GM12878 (cell line): ENCODE data around the gene MAP3K5. TPM values are rescaled to one million over a fixed set of nuclear protein-coding genes. Genes with fewer than 3 reads are reported as not detected.
A peak's percentile ranks its signal among the peaks of the same experiment; 100 is the strongest.

Source experiments
- ATAC-seq: fragments of 200-7000 bp; cut with Tn5 transposase; 3 replicates; pipeline ENCODE4 v1.9.1; 2020; ENCODE audit warnings: mild to moderate bottlenecking, moderate library complexity
- BruUV-seq: library from RNA; stranded (reverse); fragments of 400-500 nt; replicated peaks from 2 replicates; lab custom pipeline; 2021; lab: Mats Ljungman, UMichigan
- CTCF ChIA-PET: fragments of 300-600 bp; sonication (Branson Sonifier 250); formaldehyde crosslinking; extraction: SDS; loops from one replicate; lab custom pipeline; 2021; ENCODE audit warnings: inconsistent platforms; lab: Yijun Ruan, JAX
- POLR2A ChIA-PET: fragments of 350-600 bp; formaldehyde crosslinking; extraction: SDS; loops from one replicate; lab custom pipeline; 2021; ENCODE audit warnings: inconsistent platforms; lab: Charles Lee
- RAD21 ChIA-PET: fragments of 300-600 bp; sonication (Branson Sonifier 250); formaldehyde crosslinking; loops from one replicate; lab custom pipeline; 2023; ENCODE audit warnings: antibody characterized with exemption; ENCODE audit not compliant: unreplicated experiment; lab: Charles Lee
- SMC1A ChIA-PET: fragments of 300-600 bp; sonication (Branson Sonifier 250); formaldehyde crosslinking; loops from one replicate; lab custom pipeline; 2023; ENCODE audit not compliant: unreplicated experiment, uncharacterized antibody; lab: Charles Lee
- DNase-seq: peaks from one replicate; pipeline ENCODE4 v3.0.0-alpha.2; 2011; ENCODE audit warnings: low read depth, low spot score
- FAIRE-seq: peaks from 3 replicates; lab custom pipeline; 2011; peaks lifted over from hg19 to GRCh38; lab: Jason Lieb, UNC
- H2AFZ ChIP-seq: 2 replicates; pipeline ENCODE4 v1.6.0; 2011; ENCODE audit warnings: low read depth, low read length, control low read depth; ENCODE audit not compliant: control insufficient read depth
- H3K27ac ChIP-seq: 2 replicates; pipeline ENCODE4 v1.5.1; 2011; ENCODE audit warnings: control low read depth; ENCODE audit not compliant: control insufficient read depth, insufficient read depth
- H3K27me3 ChIP-seq, 2 experiments: replicated peaks in 1 of 2; 2 replicates each; pipeline versions ENCODE4 v1.6.0 to v1.6.1; 2011; ENCODE audit warnings: low read length in 1 of 2; ENCODE audit not compliant: control insufficient read depth in 2 of 2, insufficient read depth in 2 of 2
- H3K36me3 ChIP-seq, 2 experiments: 2 replicates each; pipeline ENCODE4 v1.5.1; 2011; ENCODE audit warnings: low read length in 1 of 2; ENCODE audit not compliant: control insufficient read depth in 2 of 2, insufficient read depth in 2 of 2
- H3K4me1 ChIP-seq: 2 replicates; pipeline ENCODE4 v1.6.1; 2011; ENCODE audit warnings: mild to moderate bottlenecking, low read length, moderate library complexity, mixed read lengths; ENCODE audit not compliant: control insufficient read depth, insufficient read depth
- H3K4me2 ChIP-seq: 2 replicates; pipeline ENCODE4 v1.6.0; 2011; ENCODE audit warnings: control low read depth; ENCODE audit not compliant: control insufficient read depth, insufficient read depth
- H3K4me3 ChIP-seq: fragments of 200-600 bp; sonication (generic); 2 replicates; pipeline ENCODE4 v1.5.1; 2016
- H3K79me2 ChIP-seq: 2 replicates; pipeline ENCODE4 v1.6.0; 2011; ENCODE audit warnings: low read length; ENCODE audit not compliant: control insufficient read depth, insufficient read depth
- H3K9ac ChIP-seq: 2 replicates; pipeline ENCODE4 v1.8.0; 2011; ENCODE audit warnings: low read length, control low read depth, mixed read lengths; ENCODE audit not compliant: control insufficient read depth, insufficient read depth
- H3K9me3 ChIP-seq: replicated peaks from 3 replicates; pipeline ENCODE4 v1.5.1; 2011; ENCODE audit warnings: mild to moderate bottlenecking, low read length; ENCODE audit not compliant: control insufficient read depth, insufficient read depth
- H4K20me1 ChIP-seq: 2 replicates; pipeline ENCODE4 v1.6.0; 2011; ENCODE audit not compliant: control insufficient read depth, insufficient read depth
- BCL3 ChIP-seq: IDR thresholded peaks from 2 replicates; pipeline ENCODE4 v1.6.1; 2011; ENCODE audit warnings: borderline replicate concordance, low read depth, mild to moderate bottlenecking, moderate library complexity, low read length; ENCODE audit not compliant: insufficient read depth, poor library complexity, severe bottlenecking
- EZH2 ChIP-seq: IDR thresholded peaks from 2 replicates; pipeline ENCODE4 v1.6.1; 2012; ENCODE audit warnings: low read depth, mild to moderate bottlenecking, control low read depth, inconsistent platforms, low read length, borderline replicate concordance; ENCODE audit not compliant: control insufficient read depth
- JUND ChIP-seq: IDR thresholded peaks from 2 replicates; pipeline ENCODE4 v1.6.1; 2012; ENCODE audit warnings: low read depth, mild to moderate bottlenecking, low read length, improper control_type of control experiment, moderate library complexity
- MTA2 ChIP-seq: fragments of 450-650 bp; IDR thresholded peaks from 2 replicates; pipeline ENCODE4 v1.6.1; 2016; ENCODE audit warnings: low read depth, mild to moderate bottlenecking, moderate library complexity
- MXI1 ChIP-seq: fragments of 150-350 bp; IDR thresholded peaks from 2 replicates; pipeline ENCODE4 v1.6.1; 2011; ENCODE audit warnings: low read depth, mild to moderate bottlenecking, inconsistent platforms, low read length, improper control_type of control experiment
- NR2F1 ChIP-seq: fragments of 450-650 bp; conservative IDR thresholded peaks from 2 replicates; pipeline ENCODE4 v1.6.1; 2017; ENCODE audit warnings: mild to moderate bottlenecking
- PML ChIP-seq: IDR thresholded peaks from 2 replicates; pipeline ENCODE4 v1.6.1; 2012; ENCODE audit warnings: low read length, inconsistent platforms
- POLR2AphosphoS2 ChIP-seq: IDR thresholded peaks from 2 replicates; pipeline ENCODE4 v1.6.1; 2011; ENCODE audit warnings: low read depth, mild to moderate bottlenecking, low read length, improper control_type of control experiment, moderate library complexity
- WGBS: methylation state at CpG from one replicate; pipeline ENCODE4 v1.1.6; 2016; ENCODE audit warnings: low lambda C conversion rate; ENCODE audit not compliant: insufficient replicate concordance, insufficient coverage; ENCODE audit errors: missing lambda C conversion rate; 5-methylcytosine and 5-hydroxymethylcytosine counted together
- in situ Hi-C: fragments of 300-500 bp; cut with MboI; formaldehyde crosslinking; loops from 9 replicates; pipeline ENCODE4 v1.14.3; 2018; ENCODE audit warnings: mixed read lengths
- intact Hi-C: fragments of 100-400 bp; cut with micrococcal nuclease; formaldehyde crosslinking; loops from one replicate; pipeline ENCODE4 v1.14.2; 2022; ENCODE audit not compliant: unreplicated experiment
- polyA plus RNA-seq, 11 experiments: library from polyadenylated mRNA; depleted of rRNA in 4 of 11; unstranded in 6 of 11; stranded (reverse) in 5 of 11; fragments of >200 nt; fragmentation: Nextera tagmentation in 4 of 11; fragmentation: Illumina TruSeq in 1 of 11; extraction: Ambion mirVana in 4 of 11; extraction: Trizol in 1 of 11; gene quantifications; 1 replicate in 1 of 11; 2 replicates in 10 of 11; pipeline versions ENCODE4 v1.2.1 to v1.2.3, GENCODE V29; 2011 to 2016; ENCODE audit warnings: inconsistent platforms in 2 of 11, missing spikeins in 2 of 11, low read depth in 1 of 11
- total RNA-seq, 4 experiments: library from RNA; depleted of rRNA in 3 of 4; stranded (reverse); fragments of >200 nt in 3 of 4; fragmentation: Illumina TruSeq in 1 of 4; extraction: Trizol in 1 of 4; gene quantifications; 2 replicates each; pipeline versions ENCODE4 v1.2.1 to v1.2.3, GENCODE V29; 2013 to 2021

MAP3K5 gene
- total and polyA plus RNA-seq, 10 of the 15 experiments (the other 5 are each of a cell fraction or from before 2014, with no cell fraction given) = 5.4 to 34.3 (median 26.4) TPM

GRCh38 chr6:136696783-136697364 is 95.4 kb downstream of the MAP3K5 start (continued):
- TF ChIP-seq POLR2AphosphoS2 (no peak), NR2F1 (no peak), EZH2 (no peak), BCL3 (no peak), JUND (no peak)
- TF ChIP-seq, all 136 proteins: peak for 0

- WGBS = 95% methylated on average over 2 of the region's 2 CpGs
- no peak overlapping the region for H3K4me3 ChIP-seq
- DNase-seq (no peak), ATAC-seq (no peak), FAIRE-seq (peak; percentile 47)
- ChIA-PET POLR2A (no interaction called here), SMC1A (interaction anchor here (1.0 to 1.6 kb wide), 6 partner anchors 52 to 96 kb away, joined by 3 to 7 read pairs (median 3); partner anchors contain the start of gene MAP3K5), CTCF (interaction anchor here (1.0 to 1.3 kb wide), 2 partner anchors 10 to 52 kb away, joined by 4 to 5 read pairs; no protein-coding TSS in a partner anchor), RAD21 (interaction anchor here (3.4 kb wide), 1 partner anchor 96 kb away, joined by 10 read pairs; the partner anchor contains the start of gene MAP3K5)
- no TSS peak for BruUV-seq
- H3K27me3 ChIP-seq = no peaks in the 10 kb centered on the region
- H3K27ac ChIP-seq = no peak overlapping the region
- H3K9me3 ChIP-seq = no peaks in the 10 kb centered on the region
- H3K79me2 ChIP-seq = peaks cover 13% of the 10 kb centered on the region
- intact Hi-C loops (no loop called here), in situ Hi-C loops (no loop called here)
- H2AFZ ChIP-seq = no peak overlapping the region
- H3K4me1 ChIP-seq = no peaks in the 10 kb centered on the region
- H4K20me1 ChIP-seq = no peaks in the 10 kb centered on the region
- no peak overlapping the region for H3K9ac ChIP-seq
- H3K36me3 ChIP-seq = peaks cover 0 to 42% of the 10 kb centered on the region in 2 experiments
- TF ChIP-seq PML (no peak), MXI1 (no peak), MTA2 (no peak)
- no peak overlapping the region for H3K4me2 ChIP-seq
Measured at GRCh38 chr6:136696238-136696637, 96.0 kb downstream of the MAP3K5 start.
